ENCODE data around the gene FGF21. TPM values are rescaled to one million over a fixed set of nuclear protein-coding genes. Genes with fewer than 3 reads are reported as not detected.

The FGF21 gene
- total RNA-seq, 2 experiments from 2014 or later = not detected

GRCh38 chr19:48728911-48729664 is 26.2 kb upstream of the FGF21 start:
- TF ChIP-seq CTCF (IDR thresholded peaks at IDR 0.05) = no peak
- Mint-ChIP-seq H3K4me3 (no peak overlapping the region), H3K27me3 (no peaks in the 10 kb centered on the region), H3K27ac (no peak overlapping the region), H3K9me3 (peaks cover 8% of the 10 kb centered on the region), H3K4me1 (ENCODE audit: low read depth) (peaks cover 21% of the 10 kb centered on the region), H3K36me3 (ENCODE audit: low read depth) (peaks cover 3% of the 10 kb centered on the region)
- Histone ChIP-seq H3K4me3 (ENCODE audit: low read length) (no peak overlapping the region), H3K9me3 (ENCODE audit: control insufficient read depth in 1 of 2, insufficient read depth in 1 of 2, low read length in 2 of 2) (peaks cover 0 to 21% of the 10 kb centered on the region in 2 experiments), H3K27ac (ENCODE audit: low read depth in 1 of 2, low read length in 2 of 2) (no peak overlapping the region), H3K36me3 (ENCODE audit: insufficient read depth, low read length) (no peaks in the 10 kb centered on the region), H3K27me3 (ENCODE audit: control insufficient read depth in 1 of 2, insufficient read depth in 2 of 2, low read length in 2 of 2) (no peaks in the 10 kb centered on the region), H3K4me1 (ENCODE audit: insufficient read depth, low read length) (peaks cover 27% of the 10 kb centered on the region)
- DNase-seq (peak in 1 of 14 experiments; percentile 21), ATAC-seq (ENCODE audit: poor library complexity) (no peak)
- POLR2A ChIA-PET = interaction anchor here (1.4 kb wide), 1 partner anchor 15 kb away, joined by 4 read pairs; no protein-coding TSS in a partner anchor
- intact Hi-C loops (cut with DNase I, micrococcal nuclease) = no loop called here
- CTCF ChIA-PET = no interaction called here

GRCh38 chr19:48731452-48731851 is 23.9 kb upstream of the FGF21 start:
- no peak overlapping the region for H3K4me3 Mint-ChIP-seq
- no peak for ATAC-seq (ENCODE audit: poor library complexity)
- H3K27ac Mint-ChIP-seq = no peak overlapping the region
- no peaks in the 10 kb centered on the region for H3K27me3 Mint-ChIP-seq
- H3K9me3 ChIP-seq (ENCODE audit: control insufficient read depth in 1 of 2, insufficient read depth in 1 of 2, low read length in 2 of 2) = peaks cover 0 to 16% of the 10 kb centered on the region in 2 experiments
- peaks cover 7% of the 10 kb centered on the region for H3K4me1 ChIP-seq (ENCODE audit: insufficient read depth, low read length)
- no peaks in the 10 kb centered on the region for H3K27me3 ChIP-seq (ENCODE audit: control insufficient read depth in 1 of 2, insufficient read depth in 2 of 2, low read length in 2 of 2)
- peaks cover 3% of the 10 kb centered on the region for H3K9me3 Mint-ChIP-seq
- no peak overlapping the region for H3K4me3 ChIP-seq (ENCODE audit: low read length)
- peaks cover 5% of the 10 kb centered on the region for H3K4me1 Mint-ChIP-seq (ENCODE audit: low read depth)
- intact Hi-C loops (cut with DNase I, micrococcal nuclease) = no loop called here
- CTCF ChIA-PET = no interaction called here
- no peak for DNase-seq
- H3K27ac ChIP-seq (ENCODE audit: low read depth in 1 of 2, low read length in 2 of 2) = no peak overlapping the region
- H3K36me3 ChIP-seq (ENCODE audit: insufficient read depth, low read length) = no peaks in the 10 kb centered on the region
- no peaks in the 10 kb centered on the region for H3K36me3 Mint-ChIP-seq (ENCODE audit: low read depth)
- TF ChIP-seq CTCF (IDR thresholded peaks at IDR 0.05) = no peak
- POLR2A ChIA-PET = no interaction called here

- peaks cover 0 to 11% of the 10 kb centered on the region in 2 experiments for H3K9me3 ChIP-seq (ENCODE audit: control insufficient read depth in 1 of 2, insufficient read depth in 1 of 2, low read length in 2 of 2)
- H3K27ac ChIP-seq (ENCODE audit: low read depth in 1 of 2, low read length in 2 of 2) = no peak overlapping the region
- DNase-seq = peak in 1 of 14 experiments; percentile 5
- Mint-ChIP-seq H3K36me3 (ENCODE audit: low read depth) (no peaks in the 10 kb centered on the region), H3K9me3 (no peaks in the 10 kb centered on the region), H3K4me3 (no peak overlapping the region), H3K4me1 (ENCODE audit: low read depth) (peaks cover 4% of the 10 kb centered on the region), H3K27ac (no peak overlapping the region), H3K27me3 (no peaks in the 10 kb centered on the region)
- H3K4me1 ChIP-seq (ENCODE audit: insufficient read depth, low read length) = peaks cover 11% of the 10 kb centered on the region
- ATAC-seq (ENCODE audit: poor library complexity) = no peak
- no peak overlapping the region for H3K4me3 ChIP-seq (ENCODE audit: low read length)
- POLR2A ChIA-PET = no interaction called here
- intact Hi-C loops (cut with DNase I, micrococcal nuclease) = no loop called here
- H3K27me3 ChIP-seq (ENCODE audit: control insufficient read depth in 1 of 2, insufficient read depth in 2 of 2, low read length in 2 of 2) = no peaks in the 10 kb centered on the region
- CTCF ChIA-PET = no interaction called here
- no peaks in the 10 kb centered on the region for H3K36me3 ChIP-seq (ENCODE audit: insufficient read depth, low read length)
- no peak for TF ChIP-seq CTCF (IDR thresholded peaks at IDR 0.05)
Observed at GRCh38 chr19:48734625-48735024, 20.7 kb upstream of the FGF21 start.

Measured in CD4-positive, alpha-beta T cell (primary cell).